GM19372 (cell line): ENCODE results near the gene THADA.

Experiments
- ATAC-seq: cut with Tn5 transposase; IDR thresholded peaks from one replicate; pipeline ENCODE4 v1.9.1; 2021; ENCODE audit warnings: mild to moderate bottlenecking, low read depth, moderate library complexity; ENCODE audit not compliant: unreplicated experiment

Gene THADA

GRCh38 chr2:43265421-43265820 is 330.4 kb downstream of the THADA start:
- ATAC-seq, result no peak

- no peak for ATAC-seq
These were observed 330.8 kb downstream of the THADA start for GRCh38 chr2:43265001-43265400.

- ATAC-seq, result no peak
These were observed 332.9 kb downstream of the THADA start for GRCh38 chr2:43262951-43263350.

- no peak for ATAC-seq
These were observed 333.6 kb downstream of the THADA start for GRCh38 chr2:43262239-43262638.

GRCh38 chr2:43259512-43259911 is 336.3 kb downstream of the THADA start:
- no peak for ATAC-seq

- no peak for ATAC-seq
These were observed 337.2 kb downstream of the THADA start for GRCh38 chr2:43258547-43259156.

GRCh38 chr2:43255296-43255910 is 340.4 kb downstream of the THADA start:
- ATAC-seq, result no peak

GRCh38 chr2:43254331-43254730 is 341.5 kb downstream of the THADA start:
- no peak for ATAC-seq

GRCh38 chr2:43251171-43251731 is 344.6 kb downstream of the THADA start:
- ATAC-seq, result no peak

GRCh38 chr2:43250015-43250414 is 345.8 kb downstream of the THADA start:
- no peak for ATAC-seq

- ATAC-seq, result no peak
These were observed 347.2 kb downstream of the THADA start for GRCh38 chr2:43248621-43249020.

- ATAC-seq, result no peak
These were observed 349.2 kb downstream of the THADA start for GRCh38 chr2:43246641-43247040.

GRCh38 chr2:43241558-43241957 is 354.3 kb downstream of the THADA start:
- no peak for ATAC-seq

- no peak for ATAC-seq
These were observed 355.1 kb downstream of the THADA start for GRCh38 chr2:43240766-43241150.

- ATAC-seq, result no peak
These were observed 355.7 kb downstream of the THADA start for GRCh38 chr2:43239981-43240765.

GRCh38 chr2:43238813-43239212 is 357.0 kb downstream of the THADA start:
- no peak for ATAC-seq

GRCh38 chr2:43238176-43238575 is 357.7 kb downstream of the THADA start:
- no peak for ATAC-seq

- no peak for ATAC-seq
These were observed 362.3 kb downstream of the THADA start for GRCh38 chr2:43233218-43234212.

- no peak for ATAC-seq
These were observed 364.6 kb downstream of the THADA start for GRCh38 chr2:43230951-43231827.
